ENCODE data around the gene VTI1A. TPM values are rescaled to one million over a fixed set of nuclear protein-coding genes. Genes with fewer than 3 reads are reported as not detected.

VTI1A gene
- total RNA-seq, 3 donors from 2014 or later (not counting 1 experiment from before 2014, with no cell fraction given) = 62.6 to 77.6 (median 68.2) TPM

DNA sequence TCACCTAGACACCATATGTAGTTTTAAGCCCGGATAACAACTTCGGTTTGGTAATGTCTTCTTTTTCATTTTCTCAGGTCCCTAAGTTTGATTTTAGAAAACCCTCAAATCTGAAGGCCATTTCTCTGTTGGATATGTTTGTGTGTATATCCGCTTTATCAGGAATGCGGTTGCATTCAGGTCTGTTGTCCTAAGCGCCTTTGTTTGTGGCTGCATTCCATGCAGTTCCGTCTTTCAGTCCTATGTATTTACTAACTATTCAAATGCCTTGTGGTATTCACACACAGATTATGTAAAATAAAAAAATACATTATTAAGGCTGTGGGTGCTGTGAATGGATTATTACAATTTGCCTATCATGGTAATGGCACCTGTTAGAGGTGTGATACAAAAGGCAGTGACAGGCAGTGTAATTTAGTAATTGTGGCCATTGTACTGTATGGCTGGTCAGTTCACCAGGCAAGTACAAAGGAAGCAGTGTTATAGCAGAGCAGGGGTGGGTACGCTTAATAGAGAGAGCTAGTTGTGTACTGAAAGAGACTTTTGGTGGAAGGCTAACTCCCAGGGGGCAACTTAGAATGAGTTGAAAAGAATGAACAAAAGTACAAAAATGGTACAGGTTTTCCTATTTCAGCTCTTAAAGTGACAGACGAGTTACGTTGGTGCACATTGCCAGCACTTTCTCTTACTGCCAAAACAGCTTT, 136.4 kb downstream of the VTI1A start:
- no peaks in the 10 kb centered on the region for H3K9me3 ChIP-seq (ENCODE audit: control insufficient read depth, insufficient read depth, low read length)
- no peak for ATAC-seq
- 98% methylated on average over 9 of the region's 9 CpGs for WGBS (ENCODE audit: insufficient coverage)
- Mint-ChIP-seq H3K4me1 (peaks cover 5 to 9% of the 10 kb centered on the region in 2 donors), H3K4me3 (no peak overlapping the region), H3K36me3 (no peaks in the 10 kb centered on the region), H3K9me3 (no peaks in the 10 kb centered on the region), H3K27ac (no peak overlapping the region), H3K27me3 (ENCODE audit: low read depth in 2 of 2) (no peaks in the 10 kb centered on the region)
- no peaks in the 10 kb centered on the region for H3K36me3 ChIP-seq (ENCODE audit: control insufficient read depth, insufficient read depth, low read length)
- TF ChIP-seq, protein P1, sequence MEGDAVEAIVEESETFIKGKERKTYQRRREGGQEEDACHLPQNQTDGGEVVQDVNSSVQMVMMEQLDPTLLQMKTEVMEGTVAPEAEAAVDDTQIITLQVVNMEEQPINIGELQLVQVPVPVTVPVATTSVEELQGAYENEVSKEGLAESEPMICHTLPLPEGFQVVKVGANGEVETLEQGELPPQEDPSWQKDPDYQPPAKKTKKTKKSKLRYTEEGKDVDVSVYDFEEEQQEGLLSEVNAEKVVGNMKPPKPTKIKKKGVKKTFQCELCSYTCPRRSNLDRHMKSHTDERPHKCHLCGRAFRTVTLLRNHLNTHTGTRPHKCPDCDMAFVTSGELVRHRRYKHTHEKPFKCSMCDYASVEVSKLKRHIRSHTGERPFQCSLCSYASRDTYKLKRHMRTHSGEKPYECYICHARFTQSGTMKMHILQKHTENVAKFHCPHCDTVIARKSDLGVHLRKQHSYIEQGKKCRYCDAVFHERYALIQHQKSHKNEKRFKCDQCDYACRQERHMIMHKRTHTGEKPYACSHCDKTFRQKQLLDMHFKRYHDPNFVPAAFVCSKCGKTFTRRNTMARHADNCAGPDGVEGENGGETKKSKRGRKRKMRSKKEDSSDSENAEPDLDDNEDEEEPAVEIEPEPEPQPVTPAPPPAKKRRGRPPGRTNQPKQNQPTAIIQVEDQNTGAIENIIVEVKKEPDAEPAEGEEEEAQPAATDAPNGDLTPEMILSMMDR (IDR thresholded peaks at IDR 0.05) = no peak
- H3K4me1 ChIP-seq (ENCODE audit: control insufficient read depth, insufficient read depth, low read length) = no peaks in the 10 kb centered on the region
- DNase-seq = no peak
- H3K27ac ChIP-seq (ENCODE audit: low read length) = no peak overlapping the region
- H3K27me3 ChIP-seq (ENCODE audit: control insufficient read depth, insufficient read depth, low read length) = no peaks in the 10 kb centered on the region
- intact Hi-C loops (cut with micrococcal nuclease) = no loop called here
- H3K4me3 ChIP-seq (ENCODE audit: low read length) = no peak overlapping the region

DNA sequence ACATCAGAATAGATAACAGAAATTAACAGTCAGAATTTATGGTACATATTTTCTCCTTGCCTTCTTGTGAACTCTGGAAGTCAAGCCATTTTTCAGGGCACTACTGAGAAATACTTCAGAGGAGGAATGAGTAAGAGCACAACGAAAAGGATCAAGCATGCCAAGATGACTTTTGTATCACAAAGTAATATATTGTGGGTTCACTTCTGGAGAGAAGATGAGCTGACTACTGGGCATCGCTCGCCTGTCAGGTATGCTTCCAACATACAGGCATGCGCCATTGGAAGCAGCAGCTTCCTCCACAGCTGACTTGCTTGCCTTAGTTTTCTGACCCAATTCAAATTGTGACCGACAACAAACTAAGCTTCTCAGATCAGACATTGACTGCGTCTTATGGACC, 137.3 kb downstream of the VTI1A start:
- WGBS (ENCODE audit: insufficient coverage) = 98% methylated on average over 6 of the region's 6 CpGs
- DNase-seq (no peak), ATAC-seq (no peak)
- H3K27me3 Mint-ChIP-seq (ENCODE audit: low read depth in 2 of 2) = no peaks in the 10 kb centered on the region
- H3K9me3 Mint-ChIP-seq = no peaks in the 10 kb centered on the region
- Histone ChIP-seq H3K4me3 (ENCODE audit: low read length) (no peak overlapping the region), H3K9me3 (ENCODE audit: control insufficient read depth, insufficient read depth, low read length) (no peaks in the 10 kb centered on the region), H3K27ac (ENCODE audit: low read length) (no peak overlapping the region), H3K4me1 (ENCODE audit: control insufficient read depth, insufficient read depth, low read length) (no peaks in the 10 kb centered on the region), H3K27me3 (ENCODE audit: control insufficient read depth, insufficient read depth, low read length) (no peaks in the 10 kb centered on the region), H3K36me3 (ENCODE audit: control insufficient read depth, insufficient read depth, low read length) (no peaks in the 10 kb centered on the region)
- H3K4me3 Mint-ChIP-seq = no peak overlapping the region
- intact Hi-C loops (cut with micrococcal nuclease) = no loop called here
- H3K36me3 Mint-ChIP-seq = no peaks in the 10 kb centered on the region
- H3K27ac Mint-ChIP-seq = no peak overlapping the region
- TF ChIP-seq, protein P1 (IDR thresholded peaks at IDR 0.05) = no peak
- H3K4me1 Mint-ChIP-seq = peaks cover 7 to 9% of the 10 kb centered on the region in 2 donors

DNA sequence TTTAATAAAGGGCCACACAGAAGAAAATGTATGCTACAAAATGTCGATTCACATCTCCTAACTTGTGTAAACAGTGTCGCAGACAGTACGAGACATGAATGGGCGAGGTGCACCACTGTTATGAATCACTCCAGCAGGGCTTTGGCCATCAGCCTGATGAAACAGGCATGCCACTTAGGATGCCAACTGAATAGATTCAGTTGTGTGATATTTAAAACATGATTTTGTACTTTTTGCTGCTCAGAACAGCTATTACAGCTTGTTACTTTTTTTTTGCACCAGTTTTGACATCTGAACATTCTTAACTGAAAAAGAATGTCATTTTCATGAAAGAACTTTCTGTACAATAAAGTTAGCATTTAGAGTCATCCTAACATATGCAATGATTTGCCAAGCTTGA, 138.1 kb downstream of the VTI1A start:
- Histone ChIP-seq H3K4me3 (ENCODE audit: low read length) (no peak overlapping the region), H3K9me3 (ENCODE audit: control insufficient read depth, insufficient read depth, low read length) (no peaks in the 10 kb centered on the region), H3K27me3 (ENCODE audit: control insufficient read depth, insufficient read depth, low read length) (no peaks in the 10 kb centered on the region), H3K27ac (ENCODE audit: low read length) (no peak overlapping the region), H3K36me3 (ENCODE audit: control insufficient read depth, insufficient read depth, low read length) (no peaks in the 10 kb centered on the region), H3K4me1 (ENCODE audit: control insufficient read depth, insufficient read depth, low read length) (no peaks in the 10 kb centered on the region)
- Mint-ChIP-seq H3K27ac (no peak overlapping the region), H3K9me3 (no peaks in the 10 kb centered on the region), H3K36me3 (no peaks in the 10 kb centered on the region), H3K27me3 (ENCODE audit: low read depth in 2 of 2) (no peaks in the 10 kb centered on the region), H3K4me3 (no peak overlapping the region), H3K4me1 (peaks cover 9 to 10% of the 10 kb centered on the region in 2 donors)
- TF ChIP-seq, protein P1 (IDR thresholded peaks at IDR 0.05) = no peak
- no peak for ATAC-seq
- DNase-seq = no peak
- WGBS (ENCODE audit: insufficient coverage) = 98% methylated on average over 4 of the region's 4 CpGs
- intact Hi-C loops (cut with micrococcal nuclease) = no loop called here

DNA sequence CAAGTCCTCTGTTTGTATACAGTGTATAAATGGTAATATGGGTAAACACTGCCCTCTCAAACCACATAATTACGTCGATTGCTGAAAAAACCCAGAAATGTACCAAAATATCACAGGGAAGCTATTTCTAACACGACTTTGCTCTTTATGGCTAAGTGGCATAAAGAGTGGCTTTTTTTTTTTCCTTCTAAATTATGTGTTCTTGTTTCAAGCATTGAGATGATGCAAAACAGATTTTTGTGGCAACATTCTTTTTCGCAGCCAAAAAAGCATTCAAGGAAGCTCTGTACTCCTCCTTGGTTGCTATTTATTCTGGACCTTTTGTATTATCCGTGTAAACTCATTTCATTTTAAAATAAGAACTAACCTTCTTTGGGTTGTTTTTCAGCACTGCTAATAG, 138.9 kb downstream of the VTI1A start:
- TF ChIP-seq, protein P1 (IDR thresholded peaks at IDR 0.05) = no peak
- Histone ChIP-seq H3K36me3 (ENCODE audit: control insufficient read depth, insufficient read depth, low read length) (no peaks in the 10 kb centered on the region), H3K27me3 (ENCODE audit: control insufficient read depth, insufficient read depth, low read length) (no peaks in the 10 kb centered on the region), H3K9me3 (ENCODE audit: control insufficient read depth, insufficient read depth, low read length) (no peaks in the 10 kb centered on the region), H3K27ac (ENCODE audit: low read length) (no peak overlapping the region), H3K4me3 (ENCODE audit: low read length) (no peak overlapping the region), H3K4me1 (ENCODE audit: control insufficient read depth, insufficient read depth, low read length) (no peaks in the 10 kb centered on the region)
- Mint-ChIP-seq H3K36me3 (no peaks in the 10 kb centered on the region), H3K4me1 (peaks cover 5 to 10% of the 10 kb centered on the region in 2 donors), H3K27ac (no peak overlapping the region), H3K4me3 (no peak overlapping the region), H3K27me3 (ENCODE audit: low read depth in 2 of 2) (no peaks in the 10 kb centered on the region), H3K9me3 (no peaks in the 10 kb centered on the region)
- intact Hi-C loops (cut with micrococcal nuclease) = no loop called here
- ATAC-seq (no peak), DNase-seq (no peak)
- 83% methylated on average over 2 of the region's 5 CpGs for WGBS (ENCODE audit: insufficient coverage)
